Measurements from ENCODE around the gene PEX14. TPM values are rescaled to one million over a fixed set of nuclear protein-coding genes. Genes with fewer than 3 reads are reported as not detected.

The PEX14 gene
- total and polyA plus RNA-seq, 4 donors = 9.5 to 26.9 (median 19.7) TPM

- Histone ChIP-seq H3K27ac (ENCODE audit: low read depth, low read length) (no peak overlapping the region), H3K9me3 (ENCODE audit: control insufficient read depth, insufficient read depth, low read length) (no peaks in the 10 kb centered on the region), H3K4me1 (ENCODE audit: control insufficient read depth, insufficient read depth, low read length) (peaks cover 15% of the 10 kb centered on the region), H3K27me3 (ENCODE audit: control insufficient read depth, insufficient read depth, low read length) (peaks cover 2% of the 10 kb centered on the region), H3K4me3 (ENCODE audit: low read depth, low read length) (no peak overlapping the region), H3K36me3 (ENCODE audit: control insufficient read depth, insufficient read depth, low read length) (peaks cover 2% of the 10 kb centered on the region)
- WGBS (ENCODE audit: insufficient coverage) = no CpG with 5 or more reads among the region's 6 CpGs
- no peak for DNase-seq (ENCODE audit: low read depth in 4 of 6, low spot score in 6 of 6)
These were observed 136.3 kb downstream of the PEX14 start for GRCh38 chr1:10610901-10611600.

- no peak overlapping the region for H3K27ac ChIP-seq (ENCODE audit: low read depth, low read length)
- no peaks in the 10 kb centered on the region for H3K9me3 ChIP-seq (ENCODE audit: control insufficient read depth, insufficient read depth, low read length)
- 76% methylated on average over 10 of the region's 12 CpGs for WGBS (ENCODE audit: insufficient coverage)
- H3K36me3 ChIP-seq (ENCODE audit: control insufficient read depth, insufficient read depth, low read length) = peaks cover 11% of the 10 kb centered on the region
- DNase-seq (ENCODE audit: low read depth in 4 of 6, low spot score in 6 of 6) = peak in 1 of 6 donors; percentile 62
- H3K4me3 ChIP-seq (ENCODE audit: low read depth, low read length) = no peak overlapping the region
- H3K27me3 ChIP-seq (ENCODE audit: control insufficient read depth, insufficient read depth, low read length) = peaks cover 3% of the 10 kb centered on the region
- H3K4me1 ChIP-seq (ENCODE audit: control insufficient read depth, insufficient read depth, low read length) = peaks cover 18% of the 10 kb centered on the region
These were observed 137.8 kb downstream of the PEX14 start for GRCh38 chr1:10612436-10613160.

- no peak for DNase-seq (ENCODE audit: low read depth in 4 of 6, low spot score in 6 of 6)
- H3K9me3 ChIP-seq (ENCODE audit: control insufficient read depth, insufficient read depth, low read length) = no peaks in the 10 kb centered on the region
- H3K27me3 ChIP-seq (ENCODE audit: control insufficient read depth, insufficient read depth, low read length) = peaks cover 3% of the 10 kb centered on the region
These were observed 138.6 kb downstream of the PEX14 start for GRCh38 chr1:10613340-10613739.

GRCh38 chr1:10613861-10614260 lies 139.1 kb downstream of the PEX14 start:
- H3K27me3 ChIP-seq (ENCODE audit: control insufficient read depth, insufficient read depth, low read length) = peaks cover 3% of the 10 kb centered on the region
- no peak overlapping the region for H3K4me3 ChIP-seq (ENCODE audit: low read depth, low read length)
- WGBS (ENCODE audit: insufficient coverage) = 80% methylated on average over 2 of the region's 8 CpGs
- no peak for DNase-seq (ENCODE audit: low read depth in 4 of 6, low spot score in 6 of 6)
- no peak overlapping the region for H3K27ac ChIP-seq (ENCODE audit: low read depth, low read length)
- peaks cover 20% of the 10 kb centered on the region for H3K36me3 ChIP-seq (ENCODE audit: control insufficient read depth, insufficient read depth, low read length)
- peaks cover 18% of the 10 kb centered on the region for H3K4me1 ChIP-seq (ENCODE audit: control insufficient read depth, insufficient read depth, low read length)
- H3K9me3 ChIP-seq (ENCODE audit: control insufficient read depth, insufficient read depth, low read length) = no peaks in the 10 kb centered on the region

More at GRCh38 chr1:10613340-10613739, 138.6 kb downstream of the PEX14 start:
- H3K27ac ChIP-seq (ENCODE audit: low read depth, low read length) = no peak overlapping the region
- H3K4me3 ChIP-seq (ENCODE audit: low read depth, low read length) = no peak overlapping the region
- WGBS (ENCODE audit: insufficient coverage) = 92% methylated on average over 10 of the region's 10 CpGs
- H3K36me3 ChIP-seq (ENCODE audit: control insufficient read depth, insufficient read depth, low read length) = peaks cover 16% of the 10 kb centered on the region
- peaks cover 18% of the 10 kb centered on the region for H3K4me1 ChIP-seq (ENCODE audit: control insufficient read depth, insufficient read depth, low read length)

GRCh38 chr1:10614377-10615225 lies 139.9 kb downstream of the PEX14 start:
- Histone ChIP-seq H3K9me3 (ENCODE audit: control insufficient read depth, insufficient read depth, low read length) (no peaks in the 10 kb centered on the region), H3K4me3 (ENCODE audit: low read depth, low read length) (no peak overlapping the region), H3K4me1 (ENCODE audit: control insufficient read depth, insufficient read depth, low read length) (peaks cover 18% of the 10 kb centered on the region), H3K27me3 (ENCODE audit: control insufficient read depth, insufficient read depth, low read length) (peaks cover 3% of the 10 kb centered on the region), H3K27ac (ENCODE audit: low read depth, low read length) (no peak overlapping the region), H3K36me3 (ENCODE audit: control insufficient read depth, insufficient read depth, low read length) (peaks cover 20% of the 10 kb centered on the region)
- 91% methylated on average over 11 of the region's 18 CpGs for WGBS (ENCODE audit: insufficient coverage)
- DNase-seq (ENCODE audit: low read depth in 4 of 6, low spot score in 6 of 6) = no peak

GRCh38 chr1:10615332-10615731 lies 140.6 kb downstream of the PEX14 start:
- H3K4me1 ChIP-seq (ENCODE audit: control insufficient read depth, insufficient read depth, low read length) = peaks cover 18% of the 10 kb centered on the region
- WGBS (ENCODE audit: insufficient coverage) = 35% methylated on average over 12 of the region's 13 CpGs
- no peak overlapping the region for H3K4me3 ChIP-seq (ENCODE audit: low read depth, low read length)
- peak in 2 of 6 donors; percentile 76 for DNase-seq (ENCODE audit: low read depth in 4 of 6, low spot score in 6 of 6)
- no peaks in the 10 kb centered on the region for H3K9me3 ChIP-seq (ENCODE audit: control insufficient read depth, insufficient read depth, low read length)
- H3K27ac ChIP-seq (ENCODE audit: low read depth, low read length) = no peak overlapping the region
- H3K27me3 ChIP-seq (ENCODE audit: control insufficient read depth, insufficient read depth, low read length) = peaks cover 3% of the 10 kb centered on the region
- peaks cover 20% of the 10 kb centered on the region for H3K36me3 ChIP-seq (ENCODE audit: control insufficient read depth, insufficient read depth, low read length)

GRCh38 chr1:10615932-10616671 lies 141.4 kb downstream of the PEX14 start:
- Histone ChIP-seq H3K9me3 (ENCODE audit: control insufficient read depth, insufficient read depth, low read length) (no peaks in the 10 kb centered on the region), H3K27me3 (ENCODE audit: control insufficient read depth, insufficient read depth, low read length) (peaks cover 3% of the 10 kb centered on the region), H3K4me1 (ENCODE audit: control insufficient read depth, insufficient read depth, low read length) (peaks cover 22% of the 10 kb centered on the region), H3K4me3 (ENCODE audit: low read depth, low read length) (no peak overlapping the region), H3K36me3 (ENCODE audit: control insufficient read depth, insufficient read depth, low read length) (peaks cover 23% of the 10 kb centered on the region), H3K27ac (ENCODE audit: low read depth, low read length) (no peak overlapping the region)
- WGBS (ENCODE audit: insufficient coverage) = 86% methylated on average over 22 of the region's 27 CpGs
- no peak for DNase-seq (ENCODE audit: low read depth in 4 of 6, low spot score in 6 of 6)

DNA sequence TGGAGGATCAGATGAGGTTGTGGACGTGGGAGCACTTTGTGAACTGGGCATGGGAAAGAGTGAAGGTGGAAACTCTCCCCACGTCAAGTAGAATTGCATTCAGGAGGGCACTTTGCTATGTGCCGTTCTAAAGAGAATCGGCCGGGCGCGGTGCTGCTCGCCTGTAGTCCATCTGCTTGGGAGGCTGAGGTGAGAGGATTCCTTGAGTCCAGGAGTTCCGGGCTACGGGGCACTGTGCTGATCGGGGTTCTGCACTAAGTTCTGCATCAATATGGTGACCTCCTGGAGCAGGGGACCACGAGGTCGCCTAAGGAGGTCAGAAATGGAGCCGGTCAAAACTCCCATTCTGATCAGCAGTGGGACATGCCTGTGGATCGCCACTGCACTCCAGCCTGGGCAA lies 141.9 kb downstream of the PEX14 start:
- Histone ChIP-seq H3K4me1 (ENCODE audit: control insufficient read depth, insufficient read depth, low read length) (peaks cover 22% of the 10 kb centered on the region), H3K4me3 (ENCODE audit: low read depth, low read length) (no peak overlapping the region), H3K27ac (ENCODE audit: low read depth, low read length) (no peak overlapping the region), H3K36me3 (ENCODE audit: control insufficient read depth, insufficient read depth, low read length) (peaks cover 23% of the 10 kb centered on the region), H3K9me3 (ENCODE audit: control insufficient read depth, insufficient read depth, low read length) (no peaks in the 10 kb centered on the region), H3K27me3 (ENCODE audit: control insufficient read depth, insufficient read depth, low read length) (peaks cover 3% of the 10 kb centered on the region)
- WGBS (ENCODE audit: insufficient coverage) = 99% methylated on average over 13 of the region's 15 CpGs
- no peak for DNase-seq (ENCODE audit: low read depth in 4 of 6, low spot score in 6 of 6)

DNA sequence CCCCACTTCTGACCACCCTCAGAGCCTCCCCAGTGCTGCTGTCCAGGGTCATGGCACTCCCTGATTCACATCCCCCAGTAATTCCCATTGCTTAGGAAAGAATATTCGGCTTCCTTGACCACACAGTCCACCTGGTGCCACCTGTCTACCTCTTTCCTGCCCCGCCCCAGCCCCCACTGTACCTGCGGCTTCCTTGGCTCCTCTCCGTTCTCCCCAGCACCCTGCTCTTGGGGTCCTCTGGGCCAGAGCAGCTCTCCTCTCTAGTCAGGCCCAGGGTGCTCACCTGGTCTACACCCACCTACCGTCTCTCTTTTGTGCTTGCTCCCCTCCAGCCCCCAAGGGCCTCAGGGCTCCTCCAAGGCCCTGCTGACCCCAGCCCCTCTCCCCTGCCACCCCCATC lies 142.6 kb downstream of the PEX14 start:
- DNase-seq (ENCODE audit: low read depth in 4 of 6, low spot score in 6 of 6) = no peak

More for the DNA sequence above, 142.6 kb downstream of the PEX14 start:
- WGBS (ENCODE audit: insufficient coverage) = 100% methylated on average over 5 of the region's 5 CpGs
- H3K4me3 ChIP-seq (ENCODE audit: low read depth, low read length) = no peak overlapping the region
- peaks cover 22% of the 10 kb centered on the region for H3K4me1 ChIP-seq (ENCODE audit: control insufficient read depth, insufficient read depth, low read length)
- H3K36me3 ChIP-seq (ENCODE audit: control insufficient read depth, insufficient read depth, low read length) = peaks cover 27% of the 10 kb centered on the region
- H3K27me3 ChIP-seq (ENCODE audit: control insufficient read depth, insufficient read depth, low read length) = peaks cover 3% of the 10 kb centered on the region
- no peak overlapping the region for H3K27ac ChIP-seq (ENCODE audit: low read depth, low read length)
- H3K9me3 ChIP-seq (ENCODE audit: control insufficient read depth, insufficient read depth, low read length) = no peaks in the 10 kb centered on the region
